Measurements from ENCODE around the gene NTF4.
A peak's percentile ranks its signal among the peaks of the same experiment; 100 is the strongest.
"Not testable (repeated sequence)": the region's sequence is repeated elsewhere in the genome, so short reads cannot be mapped to it uniquely, and the experiment has no call there.

NTF4 gene

GRCh38 chr19:49056101-49056901, 8.3 kb downstream of the NTF4 start:
- peak; percentile 93 for DNase-seq (ENCODE audit: low spot score)

- DNase-seq (ENCODE audit: low spot score): peak; percentile 71
These were observed 14.1 kb downstream of the NTF4 start for GRCh38 chr19:49050376-49051033.

GRCh38 chr19:49049834-49050233, 14.8 kb downstream of the NTF4 start:
- not testable (repeated sequence) for DNase-seq (ENCODE audit: low spot score)

DNA sequence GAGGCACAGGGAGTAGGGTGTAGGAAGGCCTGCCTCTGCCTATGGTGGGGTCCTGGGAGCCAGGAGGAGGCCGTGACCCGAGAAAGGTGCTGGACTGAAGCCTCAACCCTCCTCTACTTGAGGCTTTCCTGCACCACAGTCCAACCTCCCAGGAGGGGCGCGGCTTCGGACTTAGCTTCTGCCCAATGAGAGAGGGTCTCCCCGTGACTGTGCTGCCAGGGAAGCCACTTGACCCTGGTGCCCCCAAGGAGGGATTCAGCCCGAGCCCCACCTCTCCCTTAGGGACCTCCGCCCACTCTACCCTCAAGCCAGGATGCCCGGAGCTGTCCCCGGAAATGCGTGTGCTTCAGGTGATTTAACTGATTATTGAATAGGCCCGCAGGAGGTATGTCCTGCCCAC, 15.6 kb downstream of the NTF4 start, which contains the start of gene CGB8:
TSS of gene CGB8 (minus strand) at position 101 of the 400 bp plus-strand sequence. CDS start 372 bp downstream, outside the sequence.
- DNase-seq (ENCODE audit: low spot score): not testable (repeated sequence)

- not testable (repeated sequence) for DNase-seq (ENCODE audit: low spot score)
These were observed 21.1 kb downstream of the NTF4 start, which contains the start of gene CGB5 for GRCh38 chr19:49043548-49043947. CGB5 (plus strand) TSS chr19:49043848; CDS start chr19:49044210, 362 bp downstream.

DNA sequence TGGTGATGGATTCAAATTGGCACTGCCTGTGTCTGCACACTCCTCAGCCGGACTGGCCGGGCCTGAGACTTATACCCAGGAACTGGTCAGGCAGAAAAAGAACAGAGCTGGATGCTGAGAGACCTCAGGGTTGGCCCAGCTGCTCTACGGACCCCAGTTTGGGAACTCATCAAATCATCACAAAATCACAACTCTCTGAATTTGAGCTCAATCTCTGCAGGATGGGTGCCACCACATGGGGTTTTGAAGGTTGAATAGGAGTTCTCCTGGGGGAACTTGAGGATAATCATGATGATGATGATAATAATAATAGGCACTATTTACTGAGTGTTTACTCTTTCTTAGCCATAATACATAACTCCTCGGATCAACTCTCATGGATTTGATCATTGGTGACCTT, 22.0 kb downstream of the NTF4 start:
- not testable (repeated sequence) for DNase-seq (ENCODE audit: low spot score)

- DNase-seq (ENCODE audit: low spot score): no peak
These were observed 22.4 kb downstream of the NTF4 start for GRCh38 chr19:49042177-49042576.

- not testable (repeated sequence) for DNase-seq (ENCODE audit: low spot score)
These were observed 24.9 kb downstream of the NTF4 start for GRCh38 chr19:49039736-49040135.

DNA sequence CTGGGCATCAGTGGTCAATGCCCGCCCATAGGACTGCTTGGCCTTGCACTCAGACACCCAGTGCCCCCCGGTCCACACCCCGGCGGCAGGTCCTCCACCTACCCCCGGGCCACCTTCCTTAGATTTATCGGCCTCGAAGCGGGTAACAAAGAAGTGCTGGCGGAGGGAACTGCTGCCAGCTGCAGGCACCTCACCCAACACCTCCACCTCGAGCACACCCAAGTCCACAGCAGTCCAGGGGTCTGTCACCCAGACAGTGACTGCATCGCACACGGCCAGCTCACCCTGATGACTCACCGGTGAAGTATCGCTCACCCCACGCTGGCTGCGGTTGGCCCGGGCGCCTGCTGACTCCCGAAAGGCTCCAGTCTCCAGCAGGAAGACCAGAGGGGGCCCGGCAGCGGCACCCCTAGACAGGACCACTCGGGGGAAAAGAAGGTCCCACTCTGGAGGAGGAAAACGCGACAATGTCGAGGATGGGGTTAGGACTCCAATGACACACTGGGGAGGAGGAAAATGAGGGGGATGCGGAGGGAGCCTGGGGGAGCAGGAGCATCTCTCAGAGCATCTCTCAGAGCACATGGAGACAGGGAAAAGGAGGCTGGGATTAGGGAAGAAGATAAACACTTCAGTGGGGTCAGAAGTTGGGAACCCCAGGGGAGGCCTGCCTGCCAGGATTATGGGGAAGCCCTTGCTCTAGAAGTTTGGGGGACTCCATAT, 25.9 kb downstream of the NTF4 start:
- peak; percentile 63 for DNase-seq (ENCODE audit: low spot score)

GRCh38 chr19:49038111-49038510, 26.5 kb downstream of the NTF4 start:
- DNase-seq (ENCODE audit: low spot score): not testable (repeated sequence)

GRCh38 chr19:49036815-49037214, 27.8 kb downstream of the NTF4 start, which contains the start of gene CGB1:
CGB1 (minus strand) TSS chr19:49036895; CDS start chr19:49036711, 184 bp downstream.
- DNase-seq (ENCODE audit: low spot score): not testable (repeated sequence)

GRCh38 chr19:49031642-49032301, 32.8 kb downstream of the NTF4 start, which contains the start of gene CGB2:
CGB2 (plus strand) TSS chr19:49031890; CDS start chr19:49032096, 206 bp downstream.
- not testable (repeated sequence) for DNase-seq (ENCODE audit: low spot score)

- DNase-seq (ENCODE audit: low spot score): not testable (repeated sequence)
These were observed 34.3 kb downstream of the NTF4 start for GRCh38 chr19:49030323-49030722.

DNA sequence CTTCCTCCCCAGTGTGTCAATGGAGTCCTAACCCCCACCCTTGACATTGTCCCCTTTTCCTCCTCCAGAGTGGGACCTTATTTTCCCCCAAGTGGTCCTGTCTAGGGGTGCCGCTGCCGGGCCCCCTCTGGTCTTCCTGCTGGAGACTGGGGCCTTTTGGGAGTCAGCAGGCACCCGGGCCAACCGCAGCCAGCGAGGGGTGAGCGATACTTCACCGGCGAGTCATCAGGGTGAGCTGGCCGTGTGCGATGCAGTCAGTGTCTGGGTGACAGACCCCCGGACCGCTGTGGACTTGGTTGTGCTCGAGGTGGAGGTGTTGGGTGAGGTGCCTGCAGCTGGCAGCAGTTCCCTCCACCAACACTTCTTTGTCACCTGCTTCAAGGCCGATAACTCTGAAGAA, 34.9 kb downstream of the NTF4 start:
- DNase-seq (ENCODE audit: low spot score): not testable (repeated sequence)

GRCh38 chr19:49028686-49029085, 35.9 kb downstream of the NTF4 start:
- not testable (repeated sequence) for DNase-seq (ENCODE audit: low spot score)

- DNase-seq (ENCODE audit: low spot score): not testable (repeated sequence)
These were observed 39.0 kb downstream of the NTF4 start for GRCh38 chr19:49025599-49025998.

DNA sequence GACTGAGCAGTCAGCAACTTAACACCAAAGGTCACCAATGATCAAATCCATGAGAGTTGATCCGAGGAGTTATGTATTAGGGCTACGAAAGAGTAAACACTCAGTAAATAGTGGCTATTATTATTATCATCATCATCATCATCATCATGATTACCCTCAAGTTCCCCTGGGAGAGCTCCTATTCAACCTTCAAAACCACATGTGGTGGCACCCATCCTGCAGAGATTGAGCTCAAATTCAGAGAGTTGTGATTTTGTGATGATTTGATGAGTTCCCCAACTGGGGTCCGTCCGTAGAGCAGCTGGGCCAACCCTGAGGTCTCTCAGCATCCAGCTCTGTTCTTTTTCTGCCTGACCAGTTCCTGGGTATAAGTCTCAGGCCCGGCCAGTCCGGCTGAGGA, 39.5 kb downstream of the NTF4 start:
- not testable (repeated sequence) for DNase-seq (ENCODE audit: low spot score)

GRCh38 chr19:49024233-49024632, 40.4 kb downstream of the NTF4 start, which contains the start of gene CGB3:
CGB3 (minus strand) TSS chr19:49024333; CDS start chr19:49023971, 362 bp downstream.
- DNase-seq (ENCODE audit: low spot score): not testable (repeated sequence)

DNA sequence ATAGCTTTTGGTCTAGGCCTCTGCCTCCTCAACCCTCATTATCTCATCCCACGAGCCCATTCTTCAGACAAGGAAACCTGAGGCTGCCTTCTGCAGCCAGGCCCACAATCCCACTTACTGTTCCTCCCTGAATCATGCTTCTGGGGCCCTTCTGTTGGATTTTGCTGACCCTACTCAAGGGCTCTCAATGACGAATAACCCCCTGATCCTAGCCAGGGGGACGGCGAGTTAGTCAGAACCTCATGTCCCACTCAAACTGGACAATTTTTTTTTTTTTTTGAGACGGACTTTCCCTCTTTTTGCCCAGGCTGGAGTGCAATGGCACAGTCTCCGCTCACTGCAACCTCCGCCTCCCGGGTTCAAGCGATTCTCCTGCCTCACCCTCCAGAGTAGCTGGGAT, 42.5 kb downstream of the NTF4 start:
- no peak for DNase-seq (ENCODE audit: low spot score)

DNA sequence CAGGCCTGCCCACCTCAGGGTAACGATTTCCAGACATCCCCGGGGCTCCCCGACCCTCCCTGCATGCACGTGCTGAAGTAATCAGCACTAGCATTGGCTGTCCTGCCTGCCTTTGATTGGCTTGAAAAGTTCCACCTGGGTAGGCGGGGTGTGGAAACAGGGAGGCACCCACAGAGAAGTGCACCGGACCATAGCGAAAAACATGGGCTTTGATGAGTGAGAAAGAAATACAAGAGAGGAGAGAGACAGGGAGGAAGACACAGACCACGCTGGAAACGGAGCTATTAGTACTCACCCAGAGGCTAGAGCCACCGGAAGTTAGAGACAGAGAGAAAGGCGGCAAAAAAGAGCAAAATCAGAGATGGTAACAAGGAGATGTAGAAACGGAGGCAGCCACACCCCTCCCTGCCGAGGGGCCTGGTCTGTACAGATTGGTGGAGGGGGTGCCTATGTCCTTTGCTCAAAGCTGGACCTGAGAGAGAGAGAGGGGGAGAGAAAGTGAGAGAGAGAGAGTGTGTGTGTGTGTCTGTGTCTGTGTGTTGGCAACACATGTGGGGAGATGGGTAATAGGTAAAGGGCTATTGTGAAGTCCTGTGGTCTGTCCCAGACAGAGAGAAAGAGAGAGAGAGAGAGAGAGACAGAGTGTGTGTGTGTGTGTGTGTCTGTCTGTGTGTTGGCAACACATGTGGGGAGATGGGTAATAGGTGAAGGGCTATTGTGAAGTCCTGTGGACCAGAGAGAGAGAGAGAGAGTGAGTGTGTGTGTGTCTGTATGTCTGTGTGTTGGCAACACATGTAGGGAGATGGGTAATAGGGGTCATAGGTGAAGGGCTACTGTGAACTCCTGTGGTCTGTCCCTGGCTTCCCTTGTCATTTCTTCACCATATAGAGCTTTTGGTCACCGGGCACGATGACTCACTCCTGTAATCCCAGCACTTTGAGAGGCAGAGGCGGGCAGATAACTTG, 43.4 kb downstream of the NTF4 start:
- no peak for DNase-seq (ENCODE audit: low spot score)
